DND-41 (cell line): Measurements from ENCODE around the gene KRTAP13-2.

ENCODE experiments used
- EZH2 ChIP-seq: IDR thresholded peaks from 3 replicates; pipeline ENCODE4 v1.6.1; 2012; ENCODE audit warnings: borderline replicate concordance, low read depth, mild to moderate bottlenecking, moderate library complexity, low read length, inconsistent platforms; ENCODE audit not compliant: severe bottlenecking
- TF ChIP-seq, protein P1 (sequence below): IDR thresholded peaks from 2 replicates; pipeline ENCODE4 v1.5.1; 2012; ENCODE audit warnings: borderline replicate concordance, low read length, moderate library complexity, mild to moderate bottlenecking; ENCODE audit not compliant: poor library complexity, severe bottlenecking; ENCODE audit errors: extremely low read depth

DNA sequence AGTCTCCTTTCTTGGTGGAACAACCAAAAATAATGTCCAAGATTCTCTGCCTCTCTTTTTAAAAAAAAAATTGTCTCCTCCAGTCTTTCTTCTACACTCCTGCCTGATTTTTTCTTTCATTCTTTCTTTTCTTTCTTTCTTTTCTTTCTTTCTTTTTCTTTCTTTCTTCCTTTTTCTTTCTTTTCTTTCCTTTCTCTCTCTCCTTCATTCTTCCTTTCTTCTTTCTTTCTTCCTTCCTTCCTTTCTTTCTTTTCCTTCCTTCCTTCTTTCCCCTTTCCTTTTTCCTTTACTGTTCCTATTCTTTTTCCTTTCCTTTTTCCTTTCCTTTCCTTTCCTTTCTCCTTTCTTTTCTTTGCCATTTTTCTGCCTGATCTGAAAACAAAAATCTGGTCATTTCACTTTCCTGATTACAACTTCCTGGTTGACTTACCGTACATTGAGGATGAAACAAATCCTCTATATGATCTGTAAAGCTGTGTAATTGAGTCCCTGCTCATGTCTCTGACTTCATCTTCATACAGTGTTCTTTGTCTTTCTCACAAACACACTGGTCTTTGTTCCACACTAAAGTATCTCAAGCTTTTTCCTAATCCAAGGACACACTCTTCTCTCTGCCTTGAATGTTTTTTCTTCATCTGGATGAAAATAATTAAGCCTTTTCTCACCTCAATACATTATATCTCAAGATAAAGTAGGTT is 17.6 kb downstream of the KRTAP13-2 start:
- TF ChIP-seq, protein P1, sequence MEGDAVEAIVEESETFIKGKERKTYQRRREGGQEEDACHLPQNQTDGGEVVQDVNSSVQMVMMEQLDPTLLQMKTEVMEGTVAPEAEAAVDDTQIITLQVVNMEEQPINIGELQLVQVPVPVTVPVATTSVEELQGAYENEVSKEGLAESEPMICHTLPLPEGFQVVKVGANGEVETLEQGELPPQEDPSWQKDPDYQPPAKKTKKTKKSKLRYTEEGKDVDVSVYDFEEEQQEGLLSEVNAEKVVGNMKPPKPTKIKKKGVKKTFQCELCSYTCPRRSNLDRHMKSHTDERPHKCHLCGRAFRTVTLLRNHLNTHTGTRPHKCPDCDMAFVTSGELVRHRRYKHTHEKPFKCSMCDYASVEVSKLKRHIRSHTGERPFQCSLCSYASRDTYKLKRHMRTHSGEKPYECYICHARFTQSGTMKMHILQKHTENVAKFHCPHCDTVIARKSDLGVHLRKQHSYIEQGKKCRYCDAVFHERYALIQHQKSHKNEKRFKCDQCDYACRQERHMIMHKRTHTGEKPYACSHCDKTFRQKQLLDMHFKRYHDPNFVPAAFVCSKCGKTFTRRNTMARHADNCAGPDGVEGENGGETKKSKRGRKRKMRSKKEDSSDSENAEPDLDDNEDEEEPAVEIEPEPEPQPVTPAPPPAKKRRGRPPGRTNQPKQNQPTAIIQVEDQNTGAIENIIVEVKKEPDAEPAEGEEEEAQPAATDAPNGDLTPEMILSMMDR = no peak
- no peak for TF ChIP-seq EZH2
